Measurements from ENCODE around the gene SHANK2.

The SHANK2 gene

DNA sequence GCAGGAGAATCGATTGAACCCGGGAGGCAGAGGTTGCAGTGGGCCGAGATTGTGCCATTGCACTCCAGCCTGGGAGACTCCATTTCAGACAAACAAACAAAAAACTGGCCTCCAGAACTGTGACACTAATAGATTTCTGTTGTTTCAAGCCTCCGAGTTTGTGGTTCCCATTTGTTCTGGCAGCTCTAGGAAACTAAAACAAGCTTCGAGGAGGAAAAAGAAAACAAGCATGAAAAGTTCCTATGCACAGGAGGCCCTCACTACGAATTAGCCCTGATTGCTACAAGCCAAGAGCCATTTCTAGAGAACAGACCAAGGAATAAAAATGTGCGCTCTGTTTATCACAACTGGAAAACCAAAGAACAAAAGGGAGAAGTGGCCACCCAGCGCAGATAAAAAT, 47.8 kb upstream of the SHANK2 start:
- Histone ChIP-seq H3F3A (ENCODE audit: insufficient read depth) (no peaks in the 10 kb centered on the region), H3K79me2 (ENCODE audit: insufficient read depth, low read length) (no peaks in the 10 kb centered on the region), H3K36me3 (ENCODE audit: low read length) (no peaks in the 10 kb centered on the region), H3K9ac (ENCODE audit: low read length) (no peak overlapping the region), H3K9me2 (replicated peaks; ENCODE audit: insufficient read depth, low read length) (no peaks in the 10 kb centered on the region), H2AFZ (ENCODE audit: low read depth, low read length, severe bottlenecking) (no peak overlapping the region), H3K9me3 (ENCODE audit: insufficient read depth, low read length) (no peaks in the 10 kb centered on the region), H4K20me1 (ENCODE audit: low read depth, low read length) (no peaks in the 10 kb centered on the region), H3K4me3 (ENCODE audit: insufficient read depth, low read length, poor library complexity, severe bottlenecking) (no peak overlapping the region), H3K4me2 (ENCODE audit: low read depth, low read length, poor library complexity, severe bottlenecking) (no peak overlapping the region), H3K27ac (ENCODE audit: low read depth, low read length) (no peak overlapping the region), H3K27me3 (ENCODE audit: low read length) (no peaks in the 10 kb centered on the region)
- no peak for TF ChIP-seq EZH2phosphoT487 (conservative IDR thresholded peaks at IDR 0.05; ENCODE audit: low read length)
- TF ChIP-seq, protein P1, sequence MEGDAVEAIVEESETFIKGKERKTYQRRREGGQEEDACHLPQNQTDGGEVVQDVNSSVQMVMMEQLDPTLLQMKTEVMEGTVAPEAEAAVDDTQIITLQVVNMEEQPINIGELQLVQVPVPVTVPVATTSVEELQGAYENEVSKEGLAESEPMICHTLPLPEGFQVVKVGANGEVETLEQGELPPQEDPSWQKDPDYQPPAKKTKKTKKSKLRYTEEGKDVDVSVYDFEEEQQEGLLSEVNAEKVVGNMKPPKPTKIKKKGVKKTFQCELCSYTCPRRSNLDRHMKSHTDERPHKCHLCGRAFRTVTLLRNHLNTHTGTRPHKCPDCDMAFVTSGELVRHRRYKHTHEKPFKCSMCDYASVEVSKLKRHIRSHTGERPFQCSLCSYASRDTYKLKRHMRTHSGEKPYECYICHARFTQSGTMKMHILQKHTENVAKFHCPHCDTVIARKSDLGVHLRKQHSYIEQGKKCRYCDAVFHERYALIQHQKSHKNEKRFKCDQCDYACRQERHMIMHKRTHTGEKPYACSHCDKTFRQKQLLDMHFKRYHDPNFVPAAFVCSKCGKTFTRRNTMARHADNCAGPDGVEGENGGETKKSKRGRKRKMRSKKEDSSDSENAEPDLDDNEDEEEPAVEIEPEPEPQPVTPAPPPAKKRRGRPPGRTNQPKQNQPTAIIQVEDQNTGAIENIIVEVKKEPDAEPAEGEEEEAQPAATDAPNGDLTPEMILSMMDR (IDR thresholded peaks at IDR 0.05; ENCODE audit: insufficient read depth, low read length, poor library complexity, severe bottlenecking), result no peak

DNA sequence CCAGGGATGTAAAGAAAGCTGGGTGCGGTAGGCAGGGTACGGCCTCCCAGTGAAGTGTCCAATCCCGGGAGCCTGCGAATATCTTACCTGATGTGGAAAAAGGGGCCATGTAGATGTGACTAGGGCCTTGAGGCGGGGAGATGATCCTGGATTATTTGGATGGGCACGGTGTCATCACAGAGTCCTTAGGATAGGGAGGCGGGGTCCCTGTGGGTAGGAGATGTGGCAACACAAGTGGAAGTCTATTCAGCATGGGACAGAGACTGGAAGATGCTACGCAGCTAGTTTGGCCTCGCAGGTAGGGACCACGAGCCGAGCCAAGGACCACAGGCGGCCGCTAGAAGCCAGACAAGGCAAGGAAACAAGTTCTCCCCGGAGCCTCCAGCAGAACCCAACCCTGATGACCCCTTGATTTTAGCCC, 46.4 kb upstream of the SHANK2 start:
- Histone ChIP-seq H3K4me2 (ENCODE audit: low read depth, low read length, poor library complexity, severe bottlenecking) (no peak overlapping the region), H3K9me3 (ENCODE audit: insufficient read depth, low read length) (no peaks in the 10 kb centered on the region), H3K36me3 (ENCODE audit: low read length) (no peaks in the 10 kb centered on the region), H3K27ac (ENCODE audit: low read depth, low read length) (no peak overlapping the region), H3K79me2 (ENCODE audit: insufficient read depth, low read length) (no peaks in the 10 kb centered on the region), H3K9ac (ENCODE audit: low read length) (no peak overlapping the region), H4K20me1 (ENCODE audit: low read depth, low read length) (no peaks in the 10 kb centered on the region), H3K4me3 (ENCODE audit: insufficient read depth, low read length, poor library complexity, severe bottlenecking) (no peak overlapping the region), H3K9me2 (replicated peaks; ENCODE audit: insufficient read depth, low read length) (no peaks in the 10 kb centered on the region), H2AFZ (ENCODE audit: low read depth, low read length, severe bottlenecking) (no peak overlapping the region), H3K27me3 (ENCODE audit: low read length) (no peaks in the 10 kb centered on the region), H3F3A (ENCODE audit: insufficient read depth) (no peaks in the 10 kb centered on the region)
- TF ChIP-seq, protein P1 (IDR thresholded peaks at IDR 0.05; ENCODE audit: insufficient read depth, low read length, poor library complexity, severe bottlenecking), result no peak
- TF ChIP-seq EZH2phosphoT487 (conservative IDR thresholded peaks at IDR 0.05; ENCODE audit: low read length), result no peak

GRCh38 chr11:71298016-71298550, 45.7 kb upstream of the SHANK2 start:
- Histone ChIP-seq H3K9ac (ENCODE audit: low read length) (no peak overlapping the region), H4K20me1 (ENCODE audit: low read depth, low read length) (no peaks in the 10 kb centered on the region), H3K79me2 (ENCODE audit: insufficient read depth, low read length) (no peaks in the 10 kb centered on the region), H2AFZ (ENCODE audit: low read depth, low read length, severe bottlenecking) (no peak overlapping the region), H3K9me3 (ENCODE audit: insufficient read depth, low read length) (no peaks in the 10 kb centered on the region), H3K9me2 (replicated peaks; ENCODE audit: insufficient read depth, low read length) (no peaks in the 10 kb centered on the region), H3K4me2 (ENCODE audit: low read depth, low read length, poor library complexity, severe bottlenecking) (no peak overlapping the region), H3F3A (ENCODE audit: insufficient read depth) (no peaks in the 10 kb centered on the region), H3K27ac (ENCODE audit: low read depth, low read length) (no peak overlapping the region), H3K27me3 (ENCODE audit: low read length) (no peaks in the 10 kb centered on the region), H3K36me3 (ENCODE audit: low read length) (no peaks in the 10 kb centered on the region), H3K4me3 (ENCODE audit: insufficient read depth, low read length, poor library complexity, severe bottlenecking) (no peak overlapping the region)
- TF ChIP-seq EZH2phosphoT487 (conservative IDR thresholded peaks at IDR 0.05; ENCODE audit: low read length), result no peak
- TF ChIP-seq, protein P1 (IDR thresholded peaks at IDR 0.05; ENCODE audit: insufficient read depth, low read length, poor library complexity, severe bottlenecking), result no peak
